ENCODE results near the gene ZWILCH.
"Not testable (repeated sequence)": the region's sequence is repeated elsewhere in the genome, so short reads cannot be mapped to it uniquely, and the experiment has no call there.

The ZWILCH gene

GRCh38 chr15:66504563-66505429 is at the start of gene ZWILCH, which contains the start of gene RPL4:
Gene ZWILCH, plus strand, starts transcription at chr15:66505326. Its CDS starts 13 bp downstream, at chr15:66505339.
Gene RPL4, minus strand, starts transcription at chr15:66504855. Its CDS starts 65 bp downstream, at chr15:66504790.
- in situ Hi-C loops (cut with HindIII; ENCODE audit: low sequenced_read_pairs) = no loop called here

GRCh38 chr15:66456211-66456610 is 48.9 kb upstream of the ZWILCH start:
- in situ Hi-C loops (cut with HindIII; ENCODE audit: low sequenced_read_pairs) = no loop called here

GRCh38 chr15:66459818-66460615 is 45.1 kb upstream of the ZWILCH start:
- in situ Hi-C loops (cut with HindIII; ENCODE audit: low sequenced_read_pairs) = no loop called here

- in situ Hi-C loops (cut with HindIII; ENCODE audit: low sequenced_read_pairs) = not testable (repeated sequence)
These were observed 43.8 kb upstream of the ZWILCH start for GRCh38 chr15:66461294-66461693.

- in situ Hi-C loops (cut with HindIII; ENCODE audit: low sequenced_read_pairs) = no loop called here
These were observed 43.2 kb upstream of the ZWILCH start for GRCh38 chr15:66461917-66462316.

GRCh38 chr15:66462627-66463026 is 42.5 kb upstream of the ZWILCH start:
- in situ Hi-C loops (cut with HindIII; ENCODE audit: low sequenced_read_pairs) = no loop called here

GRCh38 chr15:66465294-66465693 is 39.8 kb upstream of the ZWILCH start:
- in situ Hi-C loops (cut with HindIII; ENCODE audit: low sequenced_read_pairs) = not testable (repeated sequence)

- in situ Hi-C loops (cut with HindIII; ENCODE audit: low sequenced_read_pairs) = not testable (repeated sequence)
These were observed 37.7 kb upstream of the ZWILCH start for GRCh38 chr15:66467162-66468040.

GRCh38 chr15:66470825-66471224 is 34.3 kb upstream of the ZWILCH start:
- in situ Hi-C loops (cut with HindIII; ENCODE audit: low sequenced_read_pairs) = not testable (repeated sequence)

- in situ Hi-C loops (cut with HindIII; ENCODE audit: low sequenced_read_pairs) = no loop called here
These were observed 32.7 kb upstream of the ZWILCH start for GRCh38 chr15:66472176-66472999.

- in situ Hi-C loops (cut with HindIII; ENCODE audit: low sequenced_read_pairs) = no loop called here
These were observed 31.0 kb upstream of the ZWILCH start for GRCh38 chr15:66474135-66474534.

GRCh38 chr15:66474963-66475362 is 30.2 kb upstream of the ZWILCH start:
- in situ Hi-C loops (cut with HindIII; ENCODE audit: low sequenced_read_pairs) = no loop called here

GRCh38 chr15:66476535-66476934 is 28.6 kb upstream of the ZWILCH start:
- in situ Hi-C loops (cut with HindIII; ENCODE audit: low sequenced_read_pairs) = no loop called here

- in situ Hi-C loops (cut with HindIII; ENCODE audit: low sequenced_read_pairs) = no loop called here
These were observed 28.1 kb upstream of the ZWILCH start for GRCh38 chr15:66477011-66477410.

GRCh38 chr15:66480267-66480666 is 24.9 kb upstream of the ZWILCH start:
- in situ Hi-C loops (cut with HindIII; ENCODE audit: low sequenced_read_pairs) = no loop called here

GRCh38 chr15:66481107-66481856 is 23.8 kb upstream of the ZWILCH start:
- in situ Hi-C loops (cut with HindIII; ENCODE audit: low sequenced_read_pairs) = no loop called here

GRCh38 chr15:66482539-66482938 is 22.6 kb upstream of the ZWILCH start:
- in situ Hi-C loops (cut with HindIII; ENCODE audit: low sequenced_read_pairs) = no loop called here

- in situ Hi-C loops (cut with HindIII; ENCODE audit: low sequenced_read_pairs) = no loop called here
These were observed 22.0 kb upstream of the ZWILCH start for GRCh38 chr15:66483131-66483566.

- in situ Hi-C loops (cut with HindIII; ENCODE audit: low sequenced_read_pairs) = no loop called here
These were observed 20.5 kb upstream of the ZWILCH start for GRCh38 chr15:66484539-66485112.

All from DLD1 (cell line).